Stimulated activated CD8-positive, alpha-beta memory T cell treated with anti-CD3 and anti-CD28 coated beads, Interleukin-7, amount 100 ng/mL, for 48 hours (primary cell): ENCODE results near the gene AP1G2.
"Not testable (repeated sequence)": the region's sequence is repeated elsewhere in the genome, so short reads cannot be mapped to it uniquely, and the experiment has no call there.

Source experiments
- DNase-seq, 2 donors: peaks; one replicate each; pipeline ENCODE4 v3.0.0-alpha.2; 2020; ENCODE audit warnings: low read depth in 1 of 2; ENCODE audit errors: extremely low read depth in 1 of 2

AP1G2 gene, protein sequence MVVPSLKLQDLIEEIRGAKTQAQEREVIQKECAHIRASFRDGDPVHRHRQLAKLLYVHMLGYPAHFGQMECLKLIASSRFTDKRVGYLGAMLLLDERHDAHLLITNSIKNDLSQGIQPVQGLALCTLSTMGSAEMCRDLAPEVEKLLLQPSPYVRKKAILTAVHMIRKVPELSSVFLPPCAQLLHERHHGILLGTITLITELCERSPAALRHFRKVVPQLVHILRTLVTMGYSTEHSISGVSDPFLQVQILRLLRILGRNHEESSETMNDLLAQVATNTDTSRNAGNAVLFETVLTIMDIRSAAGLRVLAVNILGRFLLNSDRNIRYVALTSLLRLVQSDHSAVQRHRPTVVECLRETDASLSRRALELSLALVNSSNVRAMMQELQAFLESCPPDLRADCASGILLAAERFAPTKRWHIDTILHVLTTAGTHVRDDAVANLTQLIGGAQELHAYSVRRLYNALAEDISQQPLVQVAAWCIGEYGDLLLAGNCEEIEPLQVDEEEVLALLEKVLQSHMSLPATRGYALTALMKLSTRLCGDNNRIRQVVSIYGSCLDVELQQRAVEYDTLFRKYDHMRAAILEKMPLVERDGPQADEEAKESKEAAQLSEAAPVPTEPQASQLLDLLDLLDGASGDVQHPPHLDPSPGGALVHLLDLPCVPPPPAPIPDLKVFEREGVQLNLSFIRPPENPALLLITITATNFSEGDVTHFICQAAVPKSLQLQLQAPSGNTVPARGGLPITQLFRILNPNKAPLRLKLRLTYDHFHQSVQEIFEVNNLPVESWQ

DNA sequence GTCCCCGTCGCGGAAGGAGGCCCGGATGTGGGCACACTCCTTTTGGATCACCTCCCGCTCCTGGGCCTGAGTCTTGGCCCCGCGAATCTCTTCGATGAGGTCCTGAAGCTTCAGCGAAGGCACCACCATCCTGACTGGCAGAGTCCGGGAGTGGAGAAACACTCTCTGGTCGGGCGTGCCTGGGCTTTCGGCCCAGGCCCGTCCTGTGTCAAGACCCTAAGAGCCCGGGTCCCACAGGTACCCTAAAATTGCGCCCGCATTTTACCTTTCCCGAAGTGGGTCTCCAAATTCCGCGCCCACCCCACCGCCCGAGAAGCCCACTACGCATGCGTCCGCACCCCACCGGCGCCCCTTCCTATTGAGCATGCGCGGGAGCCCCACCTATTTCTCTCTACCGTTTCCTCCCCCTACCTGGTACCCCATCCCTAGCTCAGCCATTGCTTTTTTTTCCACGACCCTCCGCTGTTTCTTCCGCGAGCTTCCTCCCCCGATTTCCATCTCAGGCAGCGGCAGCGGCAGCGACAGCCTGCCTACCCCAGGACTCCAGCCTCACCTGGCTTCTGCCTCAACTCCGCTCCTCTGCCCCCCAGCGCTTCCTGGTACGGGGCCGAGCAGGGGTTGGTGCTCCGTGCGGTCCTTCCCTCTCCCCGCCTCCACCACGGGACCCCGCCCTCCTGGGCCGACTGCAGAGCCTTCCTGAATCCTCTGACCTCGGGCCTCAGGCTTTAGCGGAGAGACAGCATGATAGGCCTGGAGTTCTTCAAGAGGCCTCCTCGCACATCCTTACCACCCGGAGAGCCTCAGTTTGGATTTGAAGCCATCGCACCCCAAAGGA is at the start of gene AP1G2:
Gene AP1G2, minus strand, starts transcription at position 606 of the 835 bp plus-strand sequence. Its CDS starts 477 bp downstream, at position 129.
- DNase-seq: peak; percentile 80 to 91

DNA sequence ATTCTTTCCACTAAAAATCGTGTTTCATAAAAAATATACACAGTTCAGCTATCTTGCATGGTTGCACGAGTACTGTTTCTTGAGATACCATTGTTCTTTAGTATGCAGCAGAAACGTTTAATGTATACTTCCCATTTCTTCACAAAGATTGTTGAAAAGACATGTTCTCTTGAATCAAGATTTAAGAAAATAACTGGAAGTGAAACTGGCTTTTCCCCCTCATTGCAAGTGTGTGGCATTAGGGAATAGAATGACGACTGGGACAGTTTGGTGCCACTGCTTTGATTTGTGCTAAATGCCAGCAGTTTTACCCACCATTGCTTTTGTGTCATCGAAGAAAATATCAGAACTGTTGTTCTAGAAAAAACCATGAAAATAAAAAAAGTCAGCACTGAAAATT is 48.3 kb upstream of the AP1G2 start:
- DNase-seq: no peak

- DNase-seq: no peak
Measured at GRCh38 chr14:23614395-23614828, 46.8 kb upstream of the AP1G2 start.

DNA sequence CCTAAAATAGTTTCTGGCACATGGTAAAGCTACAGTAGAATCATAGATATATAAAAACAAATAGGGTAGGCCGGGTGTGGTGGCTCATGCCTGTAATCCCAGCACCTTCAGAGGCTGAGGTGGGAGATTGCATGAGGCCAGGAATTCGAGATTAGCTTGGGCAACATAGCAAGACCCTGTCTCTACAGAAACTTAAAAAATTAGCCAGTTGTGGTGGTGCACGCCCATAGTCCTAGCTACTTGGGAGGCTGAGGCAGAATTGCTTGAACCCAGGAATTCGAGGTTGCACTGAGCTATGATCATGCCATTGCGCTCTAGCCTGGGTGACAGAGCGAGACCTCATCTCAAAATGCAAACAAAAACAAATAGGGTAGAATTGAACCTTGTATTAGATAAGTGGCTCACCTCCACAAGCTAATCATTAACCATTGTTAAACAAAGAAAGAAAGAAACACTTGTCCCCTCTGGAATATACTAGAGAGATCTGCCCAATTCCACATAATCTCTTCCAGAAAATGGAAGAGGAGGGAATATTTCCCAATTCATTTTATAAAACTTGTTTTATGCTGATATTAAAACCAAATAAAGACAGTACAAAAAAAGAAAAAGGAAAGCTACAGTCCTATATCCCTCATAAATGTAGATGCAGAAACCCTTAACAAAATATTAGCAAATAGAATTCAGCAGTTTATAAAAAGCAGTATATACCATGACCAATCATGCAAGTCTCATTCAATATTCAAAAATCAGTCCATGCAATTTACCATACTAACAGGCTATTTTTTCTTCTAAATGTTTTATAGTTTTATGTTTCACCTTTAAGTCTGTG is 45.9 kb upstream of the AP1G2 start:
- no peak for DNase-seq

DNA sequence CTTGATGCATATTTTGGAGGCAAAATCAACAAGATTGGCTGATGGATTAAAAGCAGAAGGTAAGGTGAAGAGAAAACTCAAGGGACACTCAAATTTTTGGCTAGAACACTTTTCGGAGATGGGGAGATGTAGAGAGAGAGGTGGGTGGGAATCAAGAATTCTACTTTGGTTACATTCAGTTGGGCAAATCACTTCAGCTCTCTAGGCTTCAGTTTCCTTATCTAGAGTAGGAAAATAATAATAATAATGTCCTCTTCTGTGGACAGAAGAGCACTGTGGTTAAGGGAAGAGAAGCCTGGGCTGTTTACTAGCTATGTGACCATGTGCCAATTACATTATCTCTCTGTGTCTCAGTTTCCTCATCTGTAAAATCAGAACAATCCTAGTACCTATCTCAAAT is 45.2 kb upstream of the AP1G2 start:
- no peak for DNase-seq

GRCh38 chr14:23612354-23612732 is 44.8 kb upstream of the AP1G2 start:
- no peak for DNase-seq

- DNase-seq: no peak
Measured at GRCh38 chr14:23610815-23611289, 43.3 kb upstream of the AP1G2 start.

GRCh38 chr14:23610090-23610814 is 42.7 kb upstream of the AP1G2 start:
- no peak for DNase-seq

GRCh38 chr14:23609411-23610089 is 42.0 kb upstream of the AP1G2 start:
- not testable (repeated sequence) for DNase-seq

DNA sequence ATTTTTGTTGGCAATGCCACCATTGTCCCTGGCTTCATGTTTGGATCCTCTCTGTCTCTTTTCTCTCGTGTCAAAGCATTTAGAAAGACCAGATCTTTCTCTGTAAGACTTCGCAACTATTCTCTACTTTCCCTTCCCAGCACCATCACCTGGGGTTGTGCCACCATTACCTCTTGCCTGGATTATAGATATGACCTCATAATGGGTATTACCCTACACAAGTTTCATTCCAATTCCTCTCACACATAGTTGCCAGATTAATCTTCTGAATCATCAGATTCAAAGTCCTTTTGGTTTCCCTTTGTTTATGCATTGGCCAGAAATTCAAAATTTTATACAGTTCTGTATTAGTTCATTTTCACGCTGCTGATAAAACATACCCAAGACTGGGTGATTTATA is 41.4 kb upstream of the AP1G2 start:
- DNase-seq: no peak

DNA sequence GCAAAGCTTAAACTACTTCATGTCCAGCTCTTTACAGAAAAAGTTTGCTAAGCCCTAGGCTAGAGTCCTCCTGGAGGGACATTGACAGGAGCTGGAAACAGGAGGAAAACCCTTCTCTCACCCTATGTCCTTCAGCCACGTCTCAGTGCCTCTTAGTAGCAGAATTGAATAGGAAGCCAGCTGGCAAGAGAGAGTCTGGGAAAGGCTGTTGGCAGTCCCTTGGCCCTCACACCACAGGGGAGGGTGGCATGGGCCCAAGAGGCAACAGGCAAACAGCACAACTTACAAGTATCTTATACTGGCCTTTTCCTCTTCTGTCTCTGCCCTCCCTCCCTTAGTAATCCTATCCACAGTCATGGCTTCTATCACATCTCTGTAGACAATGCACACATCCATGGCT is 40.9 kb upstream of the AP1G2 start:
- DNase-seq: no peak

DNA sequence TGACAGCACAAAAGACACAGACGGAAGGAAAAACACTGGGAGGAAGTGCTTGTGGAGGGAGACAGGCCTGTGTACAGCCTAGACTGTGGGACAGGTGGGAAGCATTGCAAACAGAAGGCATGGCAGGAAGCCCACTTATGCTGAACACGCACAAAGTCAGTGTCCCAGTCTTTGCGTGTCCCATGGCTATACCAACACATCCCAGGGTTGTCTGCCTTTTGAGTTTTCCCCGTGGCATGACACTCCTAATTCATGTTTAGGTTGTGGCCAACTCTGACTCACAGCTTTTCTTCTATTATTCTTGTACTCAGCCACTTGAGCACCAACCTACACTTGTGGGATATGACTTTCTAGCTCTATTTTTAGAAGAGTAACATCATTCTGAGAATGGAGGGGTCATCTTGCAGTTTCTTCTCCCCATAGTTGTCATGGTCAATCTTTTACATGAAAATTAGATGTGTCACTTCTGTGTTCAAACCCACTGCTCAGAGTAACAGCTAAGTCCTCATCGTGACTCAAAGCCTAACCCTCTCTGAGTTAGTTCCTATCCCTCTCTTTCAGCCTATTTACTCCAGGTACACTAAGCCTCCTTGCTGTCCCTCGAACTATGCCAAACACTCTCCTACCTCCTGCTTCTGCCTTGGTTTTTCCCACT is 38.5 kb upstream of the AP1G2 start:
- peak in 1 of 2 donors; percentile 33 for DNase-seq

DNA sequence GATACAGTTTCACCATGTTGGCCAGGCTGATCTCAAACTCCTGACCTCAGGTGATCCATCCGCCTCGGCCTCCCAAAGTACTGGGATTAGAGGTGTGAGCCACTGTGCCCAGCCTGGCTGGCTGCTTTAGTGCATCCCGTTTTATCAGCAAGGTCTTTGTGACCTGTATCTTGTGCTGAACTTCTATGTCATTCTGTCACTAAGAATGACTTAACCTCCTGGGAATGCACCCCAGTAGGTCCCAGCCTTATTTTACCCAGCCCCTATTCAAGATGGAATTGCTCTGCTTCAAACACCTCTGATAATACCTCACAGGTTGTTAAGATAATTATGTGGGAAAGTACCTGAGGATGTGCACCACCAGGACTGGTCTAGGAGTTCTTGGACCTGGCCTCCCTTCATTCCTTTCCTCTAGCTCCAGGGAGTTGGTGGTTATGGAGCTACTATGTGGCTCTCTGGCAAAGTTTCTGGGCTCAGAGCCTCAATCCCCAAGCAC is 37.1 kb upstream of the AP1G2 start:
- DNase-seq: no peak

DNA sequence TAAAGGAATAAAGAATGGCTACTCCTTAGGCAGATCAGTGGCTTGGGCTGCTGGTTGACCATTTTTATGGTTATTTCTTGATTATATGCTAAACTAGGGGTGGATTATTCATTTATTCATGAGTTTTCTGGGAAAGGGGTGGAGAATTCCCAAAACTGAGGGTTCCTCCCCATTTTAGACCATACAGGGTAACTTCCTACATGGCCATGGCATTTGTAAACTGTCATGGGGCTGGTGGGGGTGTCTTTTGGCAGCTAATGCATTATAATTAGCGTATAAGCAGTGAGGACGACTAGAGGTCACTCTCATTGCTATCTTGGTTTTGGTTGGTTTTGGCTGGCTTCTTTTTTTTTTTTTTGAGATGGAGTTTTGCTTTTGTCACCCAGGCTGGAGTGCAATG is 36.6 kb upstream of the AP1G2 start:
- DNase-seq: no peak

- no peak for DNase-seq
Measured at GRCh38 chr14:23603103-23603502, 35.5 kb upstream of the AP1G2 start.

DNA sequence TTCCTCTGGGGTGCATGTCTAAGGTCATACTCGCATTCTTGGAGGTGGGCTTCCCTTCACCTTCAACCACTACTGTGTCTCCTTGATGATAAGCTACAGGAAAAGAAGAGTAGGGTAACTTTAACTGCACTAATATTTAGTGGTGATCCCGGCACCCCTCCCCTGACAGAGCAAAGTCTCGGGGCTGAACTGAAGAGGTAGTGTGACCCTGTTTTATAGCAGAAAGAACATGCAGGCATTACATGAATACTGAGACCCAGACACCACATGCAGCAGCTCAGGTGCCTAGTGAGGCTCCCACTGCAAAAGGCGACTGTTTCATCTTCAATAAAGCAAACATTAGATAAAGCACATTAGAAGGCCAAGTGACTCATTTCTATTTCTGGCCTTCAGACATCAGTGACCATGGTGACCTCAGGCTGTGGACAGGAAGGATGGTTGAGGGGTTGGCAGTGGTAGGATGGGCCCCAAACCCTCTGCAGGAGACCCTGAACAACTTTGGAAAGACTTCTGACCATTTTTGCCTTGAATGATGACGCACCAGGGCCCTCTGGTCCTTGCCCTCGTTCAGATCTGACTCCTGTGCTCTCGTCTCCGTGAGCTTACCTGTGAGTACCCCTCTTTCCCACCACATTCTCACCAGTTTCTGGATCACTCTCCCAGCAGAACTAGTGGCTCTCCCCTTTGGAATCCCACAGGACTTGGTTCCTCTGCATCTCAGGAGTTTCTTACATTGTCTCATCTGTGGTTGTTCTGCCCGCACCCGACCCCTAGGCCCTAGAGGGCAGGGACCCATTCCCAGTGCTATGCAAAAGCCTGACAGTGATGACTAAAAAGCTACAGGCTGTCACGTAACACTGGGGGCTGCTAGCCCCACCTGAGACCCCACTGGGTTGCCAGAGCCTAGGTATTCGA is 34.8 kb upstream of the AP1G2 start:
- no peak for DNase-seq

DNA sequence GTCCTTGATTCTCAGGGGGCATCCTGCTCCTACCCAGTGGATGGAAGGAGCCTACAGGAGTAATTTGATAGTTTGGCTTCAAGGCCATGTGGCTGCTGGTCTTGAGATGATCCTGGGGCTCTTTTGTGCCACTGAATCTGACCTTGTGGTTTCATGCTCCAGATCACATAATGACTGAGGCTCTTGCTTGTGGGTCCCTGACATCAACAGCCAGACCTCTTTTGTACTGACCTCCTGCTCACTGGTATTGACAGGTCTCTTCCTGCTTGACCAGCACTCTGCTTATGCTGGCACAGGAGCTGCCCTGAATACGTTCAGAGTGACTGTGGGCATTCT is 34.2 kb upstream of the AP1G2 start:
- no peak for DNase-seq
